ENCODE results near the gene ZNF613.

The ZNF613 gene

GRCh38 chr19:51921949-51922348 is 5.3 kb upstream of the ZNF613 start:
- H3K27me3 Mint-ChIP-seq (ENCODE audit: low read depth, poor library complexity), result peaks cover 13% of the 10 kb centered on the region
- H3K9me3 Mint-ChIP-seq, result peaks cover 99% of the 10 kb centered on the region
- H3K27ac Mint-ChIP-seq, result no peak overlapping the region
- H3K4me1 Mint-ChIP-seq, result no peaks in the 10 kb centered on the region
- peaks cover 13% of the 10 kb centered on the region for H3K36me3 Mint-ChIP-seq (ENCODE audit: low read depth)
- no peak for TF ChIP-seq CTCF (IDR thresholded peaks at IDR 0.05)
- no peak overlapping the region for H3K4me3 Mint-ChIP-seq
- peak; percentile 12 for DNase-seq

GRCh38 chr19:51926426-51926783 is 867 bp upstream of the ZNF613 start:
- TF ChIP-seq CTCF (IDR thresholded peaks at IDR 0.05), result no peak
- H3K27me3 Mint-ChIP-seq (ENCODE audit: low read depth, poor library complexity), result peaks cover 13% of the 10 kb centered on the region
- peaks cover 14% of the 10 kb centered on the region for H3K4me1 Mint-ChIP-seq
- H3K9me3 Mint-ChIP-seq, result peaks cover 100% of the 10 kb centered on the region
- H3K27ac Mint-ChIP-seq, result peak overlapping the region; percentile 91
- peak overlapping the region; percentile 99 for H3K4me3 Mint-ChIP-seq
- no peak for DNase-seq
- peaks cover 57% of the 10 kb centered on the region for H3K36me3 Mint-ChIP-seq (ENCODE audit: low read depth)

- Mint-ChIP-seq H3K27me3 (ENCODE audit: low read depth, poor library complexity) (peaks cover 15% of the 10 kb centered on the region), H3K36me3 (ENCODE audit: low read depth) (peaks cover 72% of the 10 kb centered on the region), H3K27ac (peak overlapping the region; percentile 46), H3K9me3 (peaks cover 98% of the 10 kb centered on the region), H3K4me3 (peak overlapping the region; percentile 99), H3K4me1 (peaks cover 14% of the 10 kb centered on the region)
- DNase-seq, result no peak
- no peak for TF ChIP-seq CTCF (IDR thresholded peaks at IDR 0.05)
Observed at GRCh38 chr19:51927859-51928258, 587 bp downstream of the ZNF613 start.

- DNase-seq, result no peak
- H3K4me3 Mint-ChIP-seq, result no peak overlapping the region
Observed at GRCh38 chr19:51931921-51932320, 4.6 kb downstream of the ZNF613 start.

GRCh38 chr19:51938936-51939335 is 11.7 kb downstream of the ZNF613 start:
- H3K4me3 Mint-ChIP-seq, result no peak overlapping the region
- no peaks in the 10 kb centered on the region for H3K4me1 Mint-ChIP-seq
- H3K27ac Mint-ChIP-seq, result no peak overlapping the region
- H3K27me3 Mint-ChIP-seq (ENCODE audit: low read depth, poor library complexity), result peaks cover 6% of the 10 kb centered on the region
- TF ChIP-seq CTCF (IDR thresholded peaks at IDR 0.05), result no peak
- no peak for DNase-seq
- peaks cover 97% of the 10 kb centered on the region for H3K9me3 Mint-ChIP-seq
- peaks cover 100% of the 10 kb centered on the region for H3K36me3 Mint-ChIP-seq (ENCODE audit: low read depth)

More at GRCh38 chr19:51931921-51932320, 4.6 kb downstream of the ZNF613 start:
- peaks cover 100% of the 10 kb centered on the region for H3K36me3 Mint-ChIP-seq (ENCODE audit: low read depth)
- H3K27ac Mint-ChIP-seq, result no peak overlapping the region
- peaks cover 14% of the 10 kb centered on the region for H3K4me1 Mint-ChIP-seq
- H3K9me3 Mint-ChIP-seq, result peaks cover 98% of the 10 kb centered on the region
- no peak for TF ChIP-seq CTCF (IDR thresholded peaks at IDR 0.05)
- peaks cover 8% of the 10 kb centered on the region for H3K27me3 Mint-ChIP-seq (ENCODE audit: low read depth, poor library complexity)

GRCh38 chr19:51944798-51945552 is 17.7 kb downstream of the ZNF613 start:
- H3K4me3 Mint-ChIP-seq, result no peak overlapping the region
- DNase-seq, result no peak
- H3K36me3 Mint-ChIP-seq (ENCODE audit: low read depth), result peaks cover 98% of the 10 kb centered on the region
- peaks cover 3% of the 10 kb centered on the region for H3K27me3 Mint-ChIP-seq (ENCODE audit: low read depth, poor library complexity)
- H3K27ac Mint-ChIP-seq, result no peak overlapping the region
- no peak for TF ChIP-seq CTCF (IDR thresholded peaks at IDR 0.05)
- H3K9me3 Mint-ChIP-seq, result peaks cover 99% of the 10 kb centered on the region
- no peaks in the 10 kb centered on the region for H3K4me1 Mint-ChIP-seq
